Measurements from ENCODE around the gene BECN2.

Gene BECN2

GRCh38 chr1:241957692-241958494, at the start of gene BECN2:
Gene BECN2, plus strand, starts transcription at chr1:241957767. Its CDS starts 0 bp downstream, at chr1:241957767.
- no peak for DNase-seq (ENCODE audit: low read depth)

GRCh38 chr1:241916196-241916595, 41.4 kb upstream of the BECN2 start:
- DNase-seq (ENCODE audit: low read depth) = no peak

GRCh38 chr1:241917487-241917886, 40.1 kb upstream of the BECN2 start:
- DNase-seq (ENCODE audit: low read depth) = no peak

- no peak for DNase-seq (ENCODE audit: low read depth)
Measured at GRCh38 chr1:241918879-241919278, 38.7 kb upstream of the BECN2 start.

- no peak for DNase-seq (ENCODE audit: low read depth)
Measured at GRCh38 chr1:241924080-241924808, 33.3 kb upstream of the BECN2 start.

- DNase-seq (ENCODE audit: low read depth) = no peak
Measured at GRCh38 chr1:241926141-241926540, 31.4 kb upstream of the BECN2 start.

- no peak for DNase-seq (ENCODE audit: low read depth)
Measured at GRCh38 chr1:241927321-241927720, 30.2 kb upstream of the BECN2 start.

- no peak for DNase-seq (ENCODE audit: low read depth)
Measured at GRCh38 chr1:241932845-241933244, 24.7 kb upstream of the BECN2 start.

- DNase-seq (ENCODE audit: low read depth) = no peak
Measured at GRCh38 chr1:241934201-241934848, 23.2 kb upstream of the BECN2 start.

- DNase-seq (ENCODE audit: low read depth) = no peak
Measured at GRCh38 chr1:241934866-241935265, 22.7 kb upstream of the BECN2 start.

- no peak for DNase-seq (ENCODE audit: low read depth)
Measured at GRCh38 chr1:241939798-241940197, 17.8 kb upstream of the BECN2 start.

GRCh38 chr1:241942738-241943137, 14.8 kb upstream of the BECN2 start:
- DNase-seq (ENCODE audit: low read depth) = no peak

GRCh38 chr1:241944300-241944699, 13.3 kb upstream of the BECN2 start:
- no peak for DNase-seq (ENCODE audit: low read depth)

GRCh38 chr1:241947354-241947753, 10.2 kb upstream of the BECN2 start:
- DNase-seq (ENCODE audit: low read depth) = no peak

GRCh38 chr1:241950390-241950789, 7.2 kb upstream of the BECN2 start:
- no peak for DNase-seq (ENCODE audit: low read depth)

- DNase-seq (ENCODE audit: low read depth) = no peak
Measured at GRCh38 chr1:241962153-241962552, 4.6 kb downstream of the BECN2 start.

- no peak for DNase-seq (ENCODE audit: low read depth)
Measured at GRCh38 chr1:241963722-241964121, 6.2 kb downstream of the BECN2 start.

- no peak for DNase-seq (ENCODE audit: low read depth)
Measured at GRCh38 chr1:241964550-241965282, 7.1 kb downstream of the BECN2 start.

GRCh38 chr1:241968611-241969010, 11.0 kb downstream of the BECN2 start:
- no peak for DNase-seq (ENCODE audit: low read depth)

GRCh38 chr1:241972703-241973369, 15.3 kb downstream of the BECN2 start:
- DNase-seq (ENCODE audit: low read depth) = no peak

GRCh38 chr1:241976229-241976628, 18.7 kb downstream of the BECN2 start:
- DNase-seq (ENCODE audit: low read depth) = no peak

GRCh38 chr1:241979071-241979470, 21.5 kb downstream of the BECN2 start:
- no peak for DNase-seq (ENCODE audit: low read depth)
